C4-2B (cell line): ENCODE results near the gene ANKRD2.
"Not testable (repeated sequence)": the region's sequence is repeated elsewhere in the genome, so short reads cannot be mapped to it uniquely, and the experiment has no call there.

Source experiments
- H3K27ac ChIP-seq: fragments of 450-650 bp; 2 replicates; pipeline ENCODE4 v1.5.1; 2017
- ZFX ChIP-seq: fragments of 450-650 bp; IDR thresholded peaks from 2 replicates; pipeline ENCODE4 v1.6.1; 2017
- TF ChIP-seq, protein P1 (sequence below): fragments of 450-650 bp; conservative IDR thresholded peaks from 2 replicates; pipeline ENCODE4 v1.5.1; 2017; ENCODE audit warnings: mild to moderate bottlenecking

Gene ANKRD2, protein sequence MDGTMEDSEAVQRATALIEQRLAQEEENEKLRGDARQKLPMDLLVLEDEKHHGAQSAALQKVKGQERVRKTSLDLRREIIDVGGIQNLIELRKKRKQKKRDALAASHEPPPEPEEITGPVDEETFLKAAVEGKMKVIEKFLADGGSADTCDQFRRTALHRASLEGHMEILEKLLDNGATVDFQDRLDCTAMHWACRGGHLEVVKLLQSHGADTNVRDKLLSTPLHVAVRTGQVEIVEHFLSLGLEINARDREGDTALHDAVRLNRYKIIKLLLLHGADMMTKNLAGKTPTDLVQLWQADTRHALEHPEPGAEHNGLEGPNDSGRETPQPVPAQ

DNA sequence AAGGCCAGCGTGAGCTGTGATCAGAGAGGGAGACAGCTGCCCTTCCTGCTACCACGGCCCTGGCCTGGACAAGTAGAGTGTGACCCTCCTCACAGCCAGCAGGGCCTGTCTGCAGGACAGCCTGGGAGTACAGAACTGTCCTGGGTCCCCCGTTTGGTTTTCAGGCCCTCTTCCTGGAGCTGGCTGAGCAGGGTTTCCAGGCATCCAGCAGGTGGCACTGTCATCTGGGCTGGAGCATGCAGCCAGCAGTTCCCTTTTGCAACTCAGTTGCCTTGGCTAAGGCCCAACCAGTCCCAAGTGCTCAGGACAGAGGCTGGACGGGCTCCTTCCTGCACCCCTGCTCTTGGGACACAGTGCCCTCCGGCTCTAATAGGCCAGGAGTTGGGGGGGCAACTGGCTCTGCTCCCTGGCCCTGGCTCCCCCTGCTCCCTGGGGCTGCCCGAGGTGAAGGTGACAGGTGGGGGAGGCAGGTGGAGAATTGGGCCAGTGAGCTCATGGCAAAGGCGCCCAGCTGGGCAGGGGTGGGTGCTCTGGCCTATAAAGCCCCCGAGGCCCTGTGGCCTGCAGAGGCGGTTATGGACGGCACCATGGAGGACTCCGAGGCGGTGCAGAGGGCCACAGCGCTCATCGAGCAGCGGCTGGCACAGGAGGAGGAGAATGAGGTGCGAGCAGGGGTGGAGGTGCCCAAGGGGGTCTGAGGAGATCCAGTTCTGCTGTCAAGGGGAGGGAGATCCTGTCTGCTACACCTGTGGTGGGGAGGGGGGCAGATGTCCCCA is at the start of gene ANKRD2:
ANKRD2 (plus strand) TSS at position 566 of the 776 bp plus-strand sequence; CDS start at position 576, 10 bp downstream.
- peak within 1 kb of the TSS; percentile 26; the same call in 1 of the 2 replicates for H3K27ac ChIP-seq
- TF ChIP-seq, protein P1, sequence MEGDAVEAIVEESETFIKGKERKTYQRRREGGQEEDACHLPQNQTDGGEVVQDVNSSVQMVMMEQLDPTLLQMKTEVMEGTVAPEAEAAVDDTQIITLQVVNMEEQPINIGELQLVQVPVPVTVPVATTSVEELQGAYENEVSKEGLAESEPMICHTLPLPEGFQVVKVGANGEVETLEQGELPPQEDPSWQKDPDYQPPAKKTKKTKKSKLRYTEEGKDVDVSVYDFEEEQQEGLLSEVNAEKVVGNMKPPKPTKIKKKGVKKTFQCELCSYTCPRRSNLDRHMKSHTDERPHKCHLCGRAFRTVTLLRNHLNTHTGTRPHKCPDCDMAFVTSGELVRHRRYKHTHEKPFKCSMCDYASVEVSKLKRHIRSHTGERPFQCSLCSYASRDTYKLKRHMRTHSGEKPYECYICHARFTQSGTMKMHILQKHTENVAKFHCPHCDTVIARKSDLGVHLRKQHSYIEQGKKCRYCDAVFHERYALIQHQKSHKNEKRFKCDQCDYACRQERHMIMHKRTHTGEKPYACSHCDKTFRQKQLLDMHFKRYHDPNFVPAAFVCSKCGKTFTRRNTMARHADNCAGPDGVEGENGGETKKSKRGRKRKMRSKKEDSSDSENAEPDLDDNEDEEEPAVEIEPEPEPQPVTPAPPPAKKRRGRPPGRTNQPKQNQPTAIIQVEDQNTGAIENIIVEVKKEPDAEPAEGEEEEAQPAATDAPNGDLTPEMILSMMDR = peak; percentile 96
- TF ChIP-seq ZFX = no peak

DNA sequence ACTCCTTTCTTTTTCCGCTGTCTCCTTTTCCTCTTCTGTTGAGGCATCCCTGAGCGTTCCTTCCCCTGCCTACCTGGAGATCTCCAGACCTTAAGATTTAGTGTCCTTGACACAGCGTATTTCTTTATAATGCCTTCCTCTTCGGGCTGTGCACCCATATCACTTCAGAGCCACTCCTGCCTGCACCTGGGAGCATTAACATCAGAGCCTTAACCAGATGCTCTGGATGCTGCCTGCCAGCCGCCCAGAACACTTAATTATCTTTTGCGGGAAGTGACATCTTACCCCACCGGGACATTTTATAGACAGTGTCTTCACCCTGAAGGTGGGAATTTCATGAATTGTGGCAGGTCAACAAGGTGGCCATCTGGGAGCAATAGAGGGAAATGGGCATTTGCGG is 49.6 kb upstream of the ANKRD2 start:
- TF ChIP-seq, protein P1 = no peak
- no peak for TF ChIP-seq ZFX
- no peak overlapping the region for H3K27ac ChIP-seq

DNA sequence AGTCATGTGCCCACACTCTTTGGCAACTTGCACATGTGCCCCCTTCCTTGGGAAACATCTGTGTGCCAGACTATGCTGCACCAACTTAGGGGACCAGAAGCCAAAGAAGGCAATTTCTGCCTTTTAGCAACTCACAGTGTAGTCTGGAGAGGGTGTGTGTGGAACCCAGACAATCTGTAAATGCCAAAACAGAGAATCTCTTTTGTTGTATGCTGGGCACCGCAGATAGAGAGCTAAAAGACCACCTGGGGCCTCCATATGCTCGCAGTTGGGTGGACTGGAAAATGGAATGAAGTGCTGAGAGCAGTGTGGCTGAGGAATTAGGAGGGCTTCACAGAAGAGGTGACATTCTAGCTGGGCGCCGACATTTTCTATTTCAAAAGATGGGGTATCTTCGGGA is 47.5 kb upstream of the ANKRD2 start:
- no peak overlapping the region for H3K27ac ChIP-seq
- TF ChIP-seq, protein P1 = no peak
- no peak for TF ChIP-seq ZFX

DNA sequence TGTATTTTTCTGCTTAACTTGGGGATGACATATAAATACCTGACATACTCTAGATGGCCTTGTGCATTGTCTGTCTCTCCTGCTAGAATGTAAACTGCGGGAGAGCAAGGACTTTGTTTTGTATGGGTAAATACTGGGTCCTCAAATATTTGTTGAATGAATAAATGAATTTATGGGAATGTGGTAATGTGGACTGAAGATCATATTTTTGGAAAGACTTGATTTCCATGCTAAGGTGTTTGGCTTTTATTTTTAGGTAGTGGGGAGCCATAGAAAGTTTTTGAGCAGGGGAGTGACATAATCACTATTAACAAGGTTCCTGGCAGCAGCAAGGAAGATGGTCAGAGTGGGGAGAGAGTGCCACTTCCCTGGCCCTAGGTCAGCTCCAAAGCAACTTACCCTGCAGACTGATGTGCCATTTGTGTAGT is 46.9 kb upstream of the ANKRD2 start:
- H3K27ac ChIP-seq = no peak overlapping the region

DNA sequence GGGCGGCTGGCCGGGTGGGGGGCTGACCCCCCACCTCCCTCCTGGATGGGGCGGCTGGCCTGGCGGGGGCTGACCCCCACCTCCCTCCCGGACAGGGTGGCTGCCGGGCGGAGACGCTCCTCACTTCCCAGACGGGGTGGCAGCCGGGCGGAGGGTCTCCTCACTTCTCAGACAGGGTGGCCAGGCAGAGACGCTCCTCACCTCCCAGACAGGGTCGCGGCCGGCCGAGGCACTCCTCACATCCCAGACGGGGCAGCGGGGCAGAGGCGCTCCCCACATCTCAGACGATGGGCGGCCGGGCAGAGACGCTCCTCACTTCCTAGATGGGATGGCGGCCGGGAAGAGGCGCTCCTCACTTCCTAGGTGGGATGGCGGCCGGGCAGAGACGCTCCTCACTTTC is 43.7 kb upstream of the ANKRD2 start:
- not testable (repeated sequence) for H3K27ac ChIP-seq

More for the DNA sequence above, 46.9 kb upstream of the ANKRD2 start:
- TF ChIP-seq, protein P1 = no peak
- no peak for TF ChIP-seq ZFX

DNA sequence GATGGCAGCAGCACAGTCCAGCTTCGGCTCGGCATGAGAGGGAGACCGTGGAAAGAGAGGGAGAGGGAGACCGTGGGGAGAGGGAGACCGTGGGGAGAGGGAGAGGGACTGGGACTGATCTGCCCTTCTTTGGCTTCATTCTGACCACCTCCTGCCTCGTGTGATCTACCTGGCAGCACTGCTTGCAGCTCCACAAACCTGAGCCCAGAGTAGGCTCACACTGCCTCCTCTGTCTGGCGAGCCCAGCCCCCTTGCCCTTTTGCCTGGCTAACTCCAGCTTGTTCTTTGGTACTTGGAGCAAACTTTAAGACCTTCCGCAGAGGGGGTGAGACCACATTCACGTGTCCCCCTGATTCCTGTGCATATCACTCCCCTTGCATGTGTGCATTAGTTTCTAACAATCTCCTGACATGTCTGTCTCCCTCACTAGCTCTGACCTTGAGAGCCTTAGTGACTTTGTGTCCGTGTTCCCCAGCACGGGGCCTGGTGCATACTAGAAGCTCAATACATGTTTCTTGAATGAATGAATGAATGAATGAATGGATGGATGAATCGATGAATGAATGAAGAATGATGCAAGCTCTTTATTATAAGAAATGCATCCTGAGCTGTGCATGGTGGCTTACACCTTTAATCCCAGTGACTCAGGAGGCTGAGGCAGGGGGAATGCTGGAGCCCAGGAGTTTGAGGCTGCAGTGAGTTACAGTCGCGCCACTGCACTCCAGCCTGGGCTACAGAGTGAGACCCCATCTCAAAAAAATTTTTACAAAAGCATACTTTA is 42.7 kb upstream of the ANKRD2 start:
- no peak overlapping the region for H3K27ac ChIP-seq
- TF ChIP-seq ZFX = no peak
- TF ChIP-seq, protein P1 = no peak

DNA sequence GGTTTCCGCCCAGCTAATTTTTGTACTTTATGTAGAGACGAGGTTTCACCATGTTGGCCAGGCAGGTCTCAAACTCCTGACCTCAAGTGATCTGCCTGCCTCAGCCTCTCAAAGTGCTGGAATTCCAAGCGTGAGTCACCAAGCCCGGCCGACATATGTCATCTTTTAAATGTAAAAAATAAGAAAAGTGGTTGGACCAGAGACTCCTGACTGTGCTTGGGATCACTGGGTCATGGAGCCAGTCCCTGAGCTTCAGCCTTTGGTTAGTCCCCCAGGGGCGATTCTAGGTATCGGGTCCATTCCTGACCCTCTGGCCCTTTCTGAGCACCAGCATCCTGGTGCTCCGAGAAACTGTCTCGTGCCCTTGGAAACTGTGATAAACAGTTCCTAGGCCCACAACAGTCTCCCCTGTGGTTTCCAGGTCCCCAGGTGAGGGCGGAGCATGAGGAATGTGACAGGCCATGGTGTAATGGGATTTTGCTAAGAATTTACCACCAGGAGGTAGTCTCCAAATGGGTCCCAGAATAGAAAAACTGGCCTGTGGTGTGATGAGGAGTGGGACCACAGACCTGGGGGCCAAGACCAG is 41.1 kb upstream of the ANKRD2 start:
- no peak overlapping the region for H3K27ac ChIP-seq
- TF ChIP-seq ZFX = no peak
- TF ChIP-seq, protein P1 = no peak
